Endothelial cell (in vitro differentiated cells): ENCODE data around the gene PRKG1. TPM values are rescaled to one million over a fixed set of nuclear protein-coding genes. Genes with fewer than 3 reads are reported as not detected.

Experiments
- DNase-seq: peaks from one replicate; pipeline ENCODE4 v3.0.0; 2021; ENCODE audit warnings: low spot score
- H3K27ac Mint-ChIP-seq: one replicate; pipeline ENCODE4 v1.8.0; 2021; ENCODE audit warnings: mixed read lengths, inconsistent platforms; ENCODE audit not compliant: unreplicated experiment
- H3K27me3 Mint-ChIP-seq: one replicate; pipeline ENCODE4 v1.8.0; 2021; ENCODE audit warnings: mild to moderate bottlenecking, moderate library complexity, mixed read lengths, inconsistent platforms; ENCODE audit not compliant: unreplicated experiment
- H3K36me3 Mint-ChIP-seq: one replicate; pipeline ENCODE4 v1.8.0; 2021; ENCODE audit warnings: mild to moderate bottlenecking, low read depth, mixed read lengths, inconsistent platforms; ENCODE audit not compliant: unreplicated experiment
- H3K4me1 Mint-ChIP-seq: one replicate; pipeline ENCODE4 v1.8.0; 2021; ENCODE audit warnings: mild to moderate bottlenecking, mixed read lengths, inconsistent platforms; ENCODE audit not compliant: unreplicated experiment
- H3K4me3 Mint-ChIP-seq: one replicate; pipeline ENCODE4 v1.8.0; 2021; ENCODE audit warnings: mild to moderate bottlenecking, mixed read lengths, inconsistent platforms; ENCODE audit not compliant: unreplicated experiment
- H3K9me3 Mint-ChIP-seq: one replicate; pipeline ENCODE4 v1.8.0; 2021; ENCODE audit warnings: mixed read lengths, inconsistent platforms; ENCODE audit not compliant: unreplicated experiment
- total RNA-seq: library from RNA; stranded (reverse); fragmentation: NEBNext Ultra II Directional; extraction: Animal tissue kit (Norgen Biotek cat#: 25700); gene quantifications from one replicate; pipeline ENCODE4 v1.2.1, GENCODE V29; 2021; ENCODE audit not compliant: unreplicated experiment
- TF ChIP-seq, protein P1 (sequence below): fragments of 200-600 bp; sonication (generic); IDR thresholded peaks from one replicate; pipeline ENCODE4 v1.5.0; 2021; ENCODE audit warnings: antibody characterized with exemption; ENCODE audit not compliant: unreplicated experiment

PRKG1 gene
- total RNA-seq, 1 donor from 2014 or later, result 10.7 TPM

DNA sequence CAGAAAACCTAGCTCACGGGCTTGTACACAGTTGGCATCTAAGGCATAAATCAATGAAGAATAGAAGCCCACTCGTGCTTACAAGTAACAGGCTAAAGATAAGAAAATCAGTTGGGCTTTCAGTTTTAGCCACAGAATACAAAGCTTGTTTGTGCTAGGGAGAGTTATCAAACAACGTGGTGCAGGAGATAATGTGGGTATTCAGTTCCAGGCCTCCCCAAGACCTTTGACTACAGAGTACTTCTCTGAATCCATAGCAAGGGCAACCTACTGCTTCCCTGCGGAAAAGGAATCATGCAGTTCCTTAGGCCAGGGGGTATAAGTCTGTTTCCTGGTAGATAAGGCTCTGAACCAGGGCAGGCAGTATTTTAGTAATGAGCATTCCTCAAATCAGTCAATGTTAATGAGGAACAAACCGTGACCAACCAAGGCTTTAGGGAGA lies 844.6 kb downstream of the PRKG1 start:
- H3K36me3 Mint-ChIP-seq, result no peaks in the 10 kb centered on the region
- H3K27ac Mint-ChIP-seq, result peak overlapping the region; percentile 90
- DNase-seq, result peak; percentile 17
- H3K4me1 Mint-ChIP-seq, result peaks cover 26% of the 10 kb centered on the region
- H3K27me3 Mint-ChIP-seq, result no peaks in the 10 kb centered on the region
- no peak overlapping the region for H3K4me3 Mint-ChIP-seq
- no peaks in the 10 kb centered on the region for H3K9me3 Mint-ChIP-seq
- TF ChIP-seq, protein P1, sequence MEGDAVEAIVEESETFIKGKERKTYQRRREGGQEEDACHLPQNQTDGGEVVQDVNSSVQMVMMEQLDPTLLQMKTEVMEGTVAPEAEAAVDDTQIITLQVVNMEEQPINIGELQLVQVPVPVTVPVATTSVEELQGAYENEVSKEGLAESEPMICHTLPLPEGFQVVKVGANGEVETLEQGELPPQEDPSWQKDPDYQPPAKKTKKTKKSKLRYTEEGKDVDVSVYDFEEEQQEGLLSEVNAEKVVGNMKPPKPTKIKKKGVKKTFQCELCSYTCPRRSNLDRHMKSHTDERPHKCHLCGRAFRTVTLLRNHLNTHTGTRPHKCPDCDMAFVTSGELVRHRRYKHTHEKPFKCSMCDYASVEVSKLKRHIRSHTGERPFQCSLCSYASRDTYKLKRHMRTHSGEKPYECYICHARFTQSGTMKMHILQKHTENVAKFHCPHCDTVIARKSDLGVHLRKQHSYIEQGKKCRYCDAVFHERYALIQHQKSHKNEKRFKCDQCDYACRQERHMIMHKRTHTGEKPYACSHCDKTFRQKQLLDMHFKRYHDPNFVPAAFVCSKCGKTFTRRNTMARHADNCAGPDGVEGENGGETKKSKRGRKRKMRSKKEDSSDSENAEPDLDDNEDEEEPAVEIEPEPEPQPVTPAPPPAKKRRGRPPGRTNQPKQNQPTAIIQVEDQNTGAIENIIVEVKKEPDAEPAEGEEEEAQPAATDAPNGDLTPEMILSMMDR, result no peak

DNA sequence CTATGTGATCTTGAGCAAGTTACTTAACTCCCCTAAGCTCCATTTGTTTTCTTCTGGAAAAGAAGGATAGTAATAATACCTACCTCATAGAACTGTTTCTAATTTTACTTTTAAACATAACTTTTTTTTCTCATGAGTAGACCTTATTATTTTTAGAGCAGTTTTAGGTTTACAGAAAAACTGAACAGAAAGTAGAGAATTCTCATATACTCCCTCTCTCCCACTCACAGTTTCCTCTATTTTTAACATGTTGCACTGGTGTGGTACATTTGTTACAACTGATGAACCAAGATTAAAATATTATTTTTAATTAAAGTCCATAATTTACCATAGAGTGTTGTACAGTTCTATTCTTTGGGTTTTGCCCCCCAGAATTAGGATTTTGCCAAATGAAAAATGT lies 846.4 kb downstream of the PRKG1 start:
- TF ChIP-seq, protein P1, result no peak
- DNase-seq, result no peak
- Mint-ChIP-seq H3K27ac (peak overlapping the region; percentile 82), H3K4me1 (peaks cover 26% of the 10 kb centered on the region), H3K36me3 (no peaks in the 10 kb centered on the region), H3K27me3 (no peaks in the 10 kb centered on the region), H3K4me3 (no peak overlapping the region), H3K9me3 (no peaks in the 10 kb centered on the region)

DNA sequence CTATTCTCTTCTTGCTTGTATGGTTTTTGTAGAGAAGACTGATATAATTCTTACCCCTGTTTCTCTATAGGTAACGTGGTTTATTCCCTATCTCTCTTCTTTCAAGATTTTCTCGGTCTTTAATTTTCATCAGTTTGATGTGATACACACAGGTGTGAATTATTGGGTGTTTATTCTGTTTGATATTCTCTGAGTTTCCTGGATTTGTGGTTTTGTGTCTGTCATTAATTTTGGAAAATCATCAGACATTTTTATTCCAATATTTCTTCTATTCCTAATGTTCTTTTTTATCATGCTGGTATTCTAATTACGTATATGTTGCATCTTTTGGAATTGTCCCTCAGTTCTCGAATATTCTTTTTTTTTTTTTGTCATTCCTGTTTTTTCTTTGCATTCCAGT lies 850.1 kb downstream of the PRKG1 start:
- Mint-ChIP-seq H3K36me3 (no peaks in the 10 kb centered on the region), H3K27ac (no peak overlapping the region), H3K9me3 (no peaks in the 10 kb centered on the region), H3K4me3 (no peak overlapping the region), H3K27me3 (no peaks in the 10 kb centered on the region), H3K4me1 (peaks cover 49% of the 10 kb centered on the region)
- DNase-seq, result no peak
- TF ChIP-seq, protein P1, result no peak

DNA sequence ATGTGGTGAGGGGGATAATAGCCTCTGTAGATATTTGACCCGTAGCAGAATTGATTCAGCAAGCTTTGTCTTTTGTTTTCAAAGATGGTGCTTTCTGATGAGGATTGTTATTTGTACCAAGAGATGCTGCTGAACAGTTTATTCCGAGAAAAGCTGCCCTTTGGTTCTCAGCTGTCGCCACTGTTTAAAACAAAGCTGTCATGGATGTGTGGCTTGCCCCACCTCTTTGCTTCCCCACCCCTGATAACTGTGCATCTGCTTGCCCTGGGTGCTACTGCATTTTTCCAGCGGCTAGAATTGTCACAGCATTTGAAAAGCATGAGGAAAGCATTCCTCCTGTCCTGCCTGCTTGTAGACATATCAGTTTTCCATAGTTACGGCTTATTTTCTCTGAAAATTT lies 852.0 kb downstream of the PRKG1 start:
- no peaks in the 10 kb centered on the region for H3K36me3 Mint-ChIP-seq
- no peak overlapping the region for H3K4me3 Mint-ChIP-seq
- no peaks in the 10 kb centered on the region for H3K27me3 Mint-ChIP-seq
- TF ChIP-seq, protein P1, result no peak
- H3K27ac Mint-ChIP-seq, result peak overlapping the region; percentile 30
- no peak for DNase-seq
- H3K9me3 Mint-ChIP-seq, result no peaks in the 10 kb centered on the region
- peaks cover 40% of the 10 kb centered on the region for H3K4me1 Mint-ChIP-seq

DNA sequence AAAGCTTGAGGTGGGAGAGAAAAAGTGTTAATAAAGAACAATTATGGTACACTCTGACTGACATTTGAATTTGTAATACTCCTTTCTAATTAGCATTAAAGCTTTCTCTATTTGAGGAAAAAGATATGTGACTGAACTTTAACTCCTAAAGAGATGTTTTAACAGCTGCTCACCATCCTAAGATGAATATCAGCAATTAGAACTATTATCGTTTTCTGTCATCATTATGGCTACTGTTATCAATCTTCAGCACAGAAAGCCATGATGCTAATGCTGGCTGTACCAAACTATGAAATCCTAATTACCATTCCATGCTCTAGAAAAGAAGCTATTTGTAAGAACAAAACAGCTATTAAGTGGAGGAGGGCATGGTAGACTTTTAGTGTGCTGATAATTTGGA lies 853.9 kb downstream of the PRKG1 start:
- H3K4me1 Mint-ChIP-seq, result peaks cover 42% of the 10 kb centered on the region

More for the DNA sequence above, 853.9 kb downstream of the PRKG1 start:
- no peak overlapping the region for H3K4me3 Mint-ChIP-seq
- TF ChIP-seq, protein P1, result no peak
- DNase-seq, result no peak
- peak overlapping the region; percentile 62 for H3K27ac Mint-ChIP-seq
- no peaks in the 10 kb centered on the region for H3K9me3 Mint-ChIP-seq
- H3K36me3 Mint-ChIP-seq, result no peaks in the 10 kb centered on the region
- no peaks in the 10 kb centered on the region for H3K27me3 Mint-ChIP-seq
